Bronchial epithelial cell (primary cell): ENCODE results near the gene AP5Z1. TPM values are rescaled to one million over a fixed set of nuclear protein-coding genes. Genes with fewer than 3 reads are reported as not detected.

Source experiments
- DNase-seq: peaks from one replicate; pipeline ENCODE4 v3.0.0-alpha.2; 2010; ENCODE audit warnings: low read depth
- FAIRE-seq: peaks from 2 replicates; lab custom pipeline; 2011; peaks lifted over from hg19 to GRCh38; lab: Jason Lieb, UNC
- H3K27me3 ChIP-seq: 2 replicates; pipeline ENCODE4 v1.5.1; 2011; ENCODE audit warnings: low read length; ENCODE audit not compliant: control insufficient read depth, insufficient read depth
- H3K36me3 ChIP-seq: 2 replicates; pipeline ENCODE4 v1.5.1; 2011; ENCODE audit warnings: low read length; ENCODE audit not compliant: control insufficient read depth, insufficient read depth
- H3K4me3 ChIP-seq: 2 replicates; pipeline ENCODE4 v1.5.1; 2011; ENCODE audit warnings: mild to moderate bottlenecking, low read depth, low read length, control low read depth
- CTCF ChIP-seq: IDR thresholded peaks from 2 replicates; pipeline ENCODE4 v1.5.1; 2011; ENCODE audit warnings: mild to moderate bottlenecking, moderate library complexity, low read length, control low read depth, inconsistent platforms; ENCODE audit not compliant: insufficient read depth, severe bottlenecking
- total RNA-seq: library from RNA; depleted of rRNA; stranded (reverse); fragments of >200 nt; gene quantifications from 2 replicates; pipeline ENCODE4 v1.2.1, GENCODE V29; 2014

AP5Z1 gene
- total RNA-seq, 1 donor from 2014 or later: 24.5 TPM

- DNase-seq (no peak), FAIRE-seq (no peak)
- Histone ChIP-seq H3K4me3 (no peak overlapping the region), H3K36me3 (peaks cover 36% of the 10 kb centered on the region), H3K27me3 (no peaks in the 10 kb centered on the region)
- TF ChIP-seq CTCF: no peak
Measured at GRCh38 chr7:4781366-4782069, 6.1 kb downstream of the AP5Z1 start.

DNA sequence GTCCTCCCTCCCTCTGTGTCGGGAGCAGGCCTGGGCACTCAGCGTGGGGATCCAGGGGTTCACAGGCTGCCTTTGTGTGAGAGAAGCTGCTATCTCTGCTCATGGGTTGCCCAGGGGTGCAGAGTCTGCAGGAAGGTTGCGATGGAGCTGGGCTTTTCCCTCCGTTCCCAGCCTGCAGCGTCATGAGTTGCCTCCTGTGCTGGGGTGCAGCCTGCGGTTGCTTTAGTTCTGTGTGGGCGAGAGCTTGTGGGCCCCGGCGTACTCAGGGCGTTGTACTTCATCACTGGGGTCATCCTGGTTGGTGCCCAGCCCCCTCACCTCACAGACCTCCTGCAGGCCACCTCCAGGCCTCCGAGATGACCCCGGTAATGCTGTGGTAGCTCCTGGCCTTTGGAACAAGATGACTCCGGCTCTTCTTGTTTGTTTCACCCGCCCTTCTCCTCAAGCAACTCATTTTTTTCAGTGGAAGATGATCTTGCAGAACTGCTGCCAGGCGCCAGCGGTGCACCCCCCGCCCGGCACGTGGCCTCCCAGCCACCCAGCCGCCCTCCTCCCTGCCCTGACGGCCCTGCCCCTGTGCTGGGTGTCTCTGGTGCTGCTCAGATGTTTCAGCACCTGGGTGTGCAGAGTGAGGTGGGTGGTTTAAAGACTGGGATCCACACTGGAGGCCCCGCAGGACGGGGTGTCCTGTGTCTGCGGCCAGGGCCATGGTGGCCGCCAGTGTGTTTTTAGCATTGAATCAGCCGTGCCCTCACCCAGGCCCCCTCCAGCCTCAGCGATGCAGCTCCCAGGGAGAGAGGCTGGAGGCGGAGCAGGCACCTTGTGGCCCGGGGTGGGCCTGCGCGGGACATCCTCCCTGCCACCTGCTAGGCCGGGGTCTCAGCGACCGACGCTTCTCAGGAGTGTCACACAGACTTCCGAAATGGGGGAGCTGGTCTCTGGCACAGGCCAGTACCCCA is 7.2 kb downstream of the AP5Z1 start:
- DNase-seq (no peak), FAIRE-seq (no peak)
- H3K36me3 ChIP-seq: peaks cover 36% of the 10 kb centered on the region
- TF ChIP-seq CTCF: no peak
- no peak overlapping the region for H3K4me3 ChIP-seq
- H3K27me3 ChIP-seq: no peaks in the 10 kb centered on the region

- H3K27me3 ChIP-seq: no peaks in the 10 kb centered on the region
- no peak for TF ChIP-seq CTCF
- H3K36me3 ChIP-seq: peaks cover 37% of the 10 kb centered on the region
- FAIRE-seq (no peak), DNase-seq (no peak)
- H3K4me3 ChIP-seq: no peak overlapping the region
Measured at GRCh38 chr7:4783292-4783652, 7.8 kb downstream of the AP5Z1 start.

DNA sequence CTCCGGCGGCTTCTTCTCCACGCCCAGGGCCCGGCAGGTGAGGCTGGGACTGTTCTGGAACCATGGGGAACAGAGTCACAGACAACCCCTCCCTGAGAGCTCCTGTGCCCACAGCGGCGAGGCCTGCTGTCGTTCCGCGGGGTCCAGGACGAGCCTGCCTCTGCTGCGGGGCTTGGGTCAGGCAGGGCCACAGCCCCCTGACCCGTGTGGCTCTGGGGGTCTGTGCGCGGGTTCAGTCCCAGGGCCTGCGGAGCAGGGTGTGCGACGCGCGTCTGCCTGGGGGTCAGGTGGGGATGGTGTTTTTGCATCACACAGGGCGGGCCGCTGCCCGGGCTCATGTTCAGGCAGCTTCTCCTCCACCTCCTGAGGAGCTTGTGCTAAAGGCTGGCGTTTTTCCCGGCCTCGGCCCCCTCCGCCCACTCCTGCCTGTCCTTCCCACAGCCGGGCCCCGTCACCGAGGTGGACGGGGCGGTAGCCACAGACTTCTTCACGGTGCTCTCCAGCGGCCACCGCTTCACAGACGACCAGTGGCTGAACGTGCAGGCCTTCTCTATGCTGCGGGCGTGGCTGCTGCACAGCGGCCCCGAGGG is 8.4 kb downstream of the AP5Z1 start:
- no peak for FAIRE-seq
- no peak for TF ChIP-seq CTCF
- H3K36me3 ChIP-seq: peaks cover 40% of the 10 kb centered on the region

GRCh38 chr7:4784799-4785198 is 9.4 kb downstream of the AP5Z1 start:
- TF ChIP-seq CTCF: no peak
- peaks cover 40% of the 10 kb centered on the region for H3K36me3 ChIP-seq
- no peak for FAIRE-seq
- DNase-seq: no peak
- H3K4me3 ChIP-seq: no peak overlapping the region
- H3K27me3 ChIP-seq: no peaks in the 10 kb centered on the region

More for the DNA sequence above, 8.4 kb downstream of the AP5Z1 start:
- Histone ChIP-seq H3K27me3 (no peaks in the 10 kb centered on the region), H3K4me3 (no peak overlapping the region)
- no peak for DNase-seq
